Thymus (tissue), 11 donors: ENCODE results near the gene SLC7A10. TPM values are rescaled to one million over a fixed set of nuclear protein-coding genes. Genes with fewer than 3 reads are reported as not detected.

ENCODE experiments used
- DNase-seq, 9 donors: peaks; one replicate each; pipeline ENCODE4 v3.0.0-alpha.2; 2013; ENCODE audit warnings: low spot score in 9 of 9, low read depth in 6 of 9, missing footprints in 1 of 9
- H3K27ac ChIP-seq, 2 donors: one replicate each; pipeline ENCODE4 v1.5.1; 2013; ENCODE audit warnings: control low read depth in 1 of 2, low read depth in 1 of 2, low read length in 1 of 2, mild to moderate bottlenecking in 1 of 2, moderate library complexity in 1 of 2
- H3K27me3 ChIP-seq, 2 donors: one replicate each; pipeline ENCODE4 v1.5.1; 2013; ENCODE audit warnings: low read length in 1 of 2; ENCODE audit not compliant: control insufficient read depth in 2 of 2, insufficient read depth in 1 of 2
- H3K36me3 ChIP-seq, 2 donors: one replicate each; pipeline ENCODE4 v1.5.1; 2013; ENCODE audit warnings: low read length in 1 of 2, mild to moderate bottlenecking in 1 of 2, moderate library complexity in 1 of 2; ENCODE audit not compliant: control insufficient read depth in 2 of 2, insufficient read depth in 2 of 2
- H3K4me1 ChIP-seq, 2 donors: one replicate each; pipeline ENCODE4 v1.5.1; 2013; ENCODE audit warnings: low read length in 2 of 2; ENCODE audit not compliant: control insufficient read depth in 2 of 2, insufficient read depth in 2 of 2
- H3K4me3 ChIP-seq, 2 donors: one replicate each; pipeline ENCODE4 v1.5.1; 2013; ENCODE audit warnings: low read length in 2 of 2, control low read depth in 1 of 2, mild to moderate bottlenecking in 1 of 2
- H3K9me3 ChIP-seq, 2 donors: one replicate each; pipeline ENCODE4 v1.5.1; 2013; ENCODE audit warnings: low read length in 1 of 2, mild to moderate bottlenecking in 1 of 2; ENCODE audit not compliant: control insufficient read depth in 2 of 2, insufficient read depth in 1 of 2
- WGBS: extraction: QIAGEN DNeasy Blood & Tissue Kit; methylation state at CpG from one replicate; pipeline ENCODE4 v1.1.7; 2013; 5-methylcytosine and 5-hydroxymethylcytosine counted together
- polyA plus RNA-seq: library from polyadenylated mRNA; stranded (reverse); fragments of 200-250 nt; gene quantifications from one replicate; pipeline ENCODE4 v1.2.3, GENCODE V29; 2013
- total RNA-seq: library from RNA; stranded (reverse); fragments of 120-200 nt; gene quantifications from one replicate; pipeline ENCODE4 v1.2.4, GENCODE V29; 2013
- donor health status: healthy.

The SLC7A10 gene
- total and polyA plus RNA-seq, 2 donors = 0.11 to 0.33 TPM

DNA sequence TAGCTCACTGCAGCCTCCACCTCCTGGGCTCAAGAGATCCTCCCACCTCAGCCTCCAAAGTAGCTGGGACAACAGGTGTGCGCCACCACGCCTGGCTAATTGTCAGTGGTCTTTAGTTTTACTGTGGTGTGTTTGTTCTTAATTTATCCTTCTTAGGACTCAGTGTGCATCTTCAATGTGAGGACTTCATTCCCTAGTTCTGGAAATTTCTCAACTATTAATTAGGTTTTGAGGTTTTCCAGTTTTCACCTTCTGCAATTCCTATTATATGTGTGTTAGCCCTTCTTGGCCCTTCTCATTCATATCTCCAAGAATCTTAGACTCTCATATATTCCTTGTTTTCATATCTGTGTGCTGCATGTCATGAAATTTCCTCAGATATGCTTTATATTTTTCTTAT lies 32.2 kb upstream of the SLC7A10 start:
- H3K9me3 ChIP-seq = no peaks in the 10 kb centered on the region
- peaks cover 3 to 17% of the 10 kb centered on the region in 2 donors for H3K27me3 ChIP-seq
- WGBS = 97% methylated on average over 2 of the region's 2 CpGs
- no peaks in the 10 kb centered on the region for H3K4me1 ChIP-seq
- no peak overlapping the region for H3K4me3 ChIP-seq
- no peak overlapping the region for H3K27ac ChIP-seq
- no peaks in the 10 kb centered on the region for H3K36me3 ChIP-seq
- DNase-seq = no peak

DNA sequence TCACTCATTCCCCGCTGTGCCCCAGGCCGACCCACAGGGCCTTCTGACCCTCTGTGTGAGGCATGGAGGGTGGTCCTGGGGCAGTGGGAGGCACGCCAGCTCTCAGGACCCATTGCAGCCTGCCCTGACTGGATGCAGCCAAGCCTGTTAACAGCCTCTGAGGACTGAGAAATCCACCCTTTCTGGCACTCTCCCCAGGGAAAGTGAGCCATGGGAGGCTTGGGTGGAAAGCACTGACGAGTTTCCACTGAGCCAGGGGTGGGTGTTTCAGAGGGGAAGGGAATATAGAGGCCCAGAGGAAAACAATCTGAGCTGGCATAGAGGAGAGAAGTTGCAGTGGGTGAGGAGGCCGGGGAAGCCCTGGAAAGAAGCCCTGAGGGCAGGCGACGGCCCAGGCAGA lies 30.6 kb upstream of the SLC7A10 start:
- peaks cover 3 to 13% of the 10 kb centered on the region in 2 donors for H3K27me3 ChIP-seq
- H3K27ac ChIP-seq = no peak overlapping the region
- no peak for DNase-seq
- WGBS = 91% methylated on average over 7 of the region's 7 CpGs
- no peaks in the 10 kb centered on the region for H3K4me1 ChIP-seq
- H3K4me3 ChIP-seq = no peak overlapping the region
- no peaks in the 10 kb centered on the region for H3K9me3 ChIP-seq
- no peaks in the 10 kb centered on the region for H3K36me3 ChIP-seq

DNA sequence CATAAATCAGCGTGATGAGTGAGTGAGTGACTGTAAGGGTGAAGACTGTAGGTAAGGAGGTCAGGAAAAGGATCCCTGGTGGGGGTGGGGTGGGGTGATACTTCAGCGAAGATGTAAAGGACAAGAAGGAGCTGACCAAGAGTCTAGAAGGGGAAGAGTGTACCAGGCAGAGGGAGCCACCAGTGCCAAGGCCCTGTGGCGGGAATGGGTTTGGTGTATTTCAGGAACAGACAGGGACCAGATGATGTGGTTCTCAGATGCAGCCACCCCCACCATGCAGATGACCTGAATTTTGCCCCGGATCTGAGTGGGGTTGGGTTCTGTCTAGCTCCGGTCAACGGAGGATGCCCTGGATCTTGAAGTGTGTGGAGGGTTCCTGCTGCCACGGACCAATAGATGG lies 30.1 kb upstream of the SLC7A10 start:
- peaks cover 3 to 8% of the 10 kb centered on the region in 2 donors for H3K27me3 ChIP-seq
- H3K4me3 ChIP-seq = no peak overlapping the region
- 95% methylated on average over 7 of the region's 7 CpGs for WGBS
- H3K9me3 ChIP-seq = no peaks in the 10 kb centered on the region
- H3K27ac ChIP-seq = no peak overlapping the region
- no peaks in the 10 kb centered on the region for H3K4me1 ChIP-seq
- DNase-seq = no peak
- no peaks in the 10 kb centered on the region for H3K36me3 ChIP-seq

DNA sequence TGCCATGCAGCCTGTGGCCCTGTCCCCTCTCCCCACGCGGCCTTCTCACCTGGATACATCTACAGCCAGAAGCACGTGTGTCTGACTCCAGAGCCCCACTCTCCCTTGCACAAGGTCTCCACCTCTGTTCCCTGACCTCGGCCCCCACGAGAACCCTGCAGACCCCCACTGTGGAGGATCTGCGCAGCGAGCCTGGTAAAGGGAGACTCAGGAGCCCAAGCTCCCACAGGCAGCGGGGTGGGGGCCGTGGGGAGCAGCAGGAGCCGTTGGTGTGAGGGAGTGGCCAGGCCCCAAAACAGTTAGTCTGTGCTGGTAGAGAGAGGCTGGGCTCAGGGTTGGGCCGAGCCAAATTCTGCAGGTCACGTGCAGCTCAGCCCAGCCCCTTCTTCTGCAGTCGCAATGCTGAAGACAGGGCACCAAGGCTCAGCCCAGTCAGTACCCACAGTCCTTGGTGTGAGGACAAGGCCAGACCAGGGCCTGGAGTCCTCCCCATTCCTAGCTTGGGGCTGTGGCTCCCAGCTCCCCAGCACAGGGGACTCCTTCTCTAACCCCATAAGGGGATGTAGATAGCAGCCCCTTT lies 28.7 kb upstream of the SLC7A10 start:
- Histone ChIP-seq H3K27ac (no peak overlapping the region), H3K4me1 (no peaks in the 10 kb centered on the region), H3K27me3 (no peaks in the 10 kb centered on the region), H3K4me3 (no peak overlapping the region), H3K9me3 (no peaks in the 10 kb centered on the region), H3K36me3 (no peaks in the 10 kb centered on the region)
- no peak for DNase-seq
- WGBS = 91% methylated on average over 13 of the region's 13 CpGs

DNA sequence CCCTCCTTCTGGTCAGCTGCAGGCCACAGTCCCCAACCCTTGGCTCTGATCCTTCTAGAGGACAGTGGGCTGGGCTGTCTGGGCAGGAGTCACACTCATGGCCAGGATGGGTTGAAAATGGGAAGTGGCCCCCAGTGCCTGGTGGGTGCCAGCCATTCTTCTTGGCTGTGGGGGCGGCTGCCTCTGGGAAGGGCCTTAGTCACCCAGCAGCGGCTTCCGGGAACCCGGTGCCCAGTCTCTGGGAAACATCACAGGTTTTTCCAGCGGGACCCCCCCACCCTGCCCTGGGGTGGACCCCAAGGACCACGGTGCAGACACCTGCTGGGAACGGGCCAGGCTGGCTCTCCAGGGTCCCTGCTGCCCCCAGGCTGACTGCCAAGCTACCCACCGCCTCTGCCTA lies 27.3 kb upstream of the SLC7A10 start:
- Histone ChIP-seq H3K9me3 (no peaks in the 10 kb centered on the region), H3K36me3 (no peaks in the 10 kb centered on the region), H3K27me3 (no peaks in the 10 kb centered on the region), H3K27ac (no peak overlapping the region), H3K4me3 (no peak overlapping the region), H3K4me1 (no peaks in the 10 kb centered on the region)
- WGBS = 96% methylated on average over 8 of the region's 8 CpGs
- DNase-seq = no peak

DNA sequence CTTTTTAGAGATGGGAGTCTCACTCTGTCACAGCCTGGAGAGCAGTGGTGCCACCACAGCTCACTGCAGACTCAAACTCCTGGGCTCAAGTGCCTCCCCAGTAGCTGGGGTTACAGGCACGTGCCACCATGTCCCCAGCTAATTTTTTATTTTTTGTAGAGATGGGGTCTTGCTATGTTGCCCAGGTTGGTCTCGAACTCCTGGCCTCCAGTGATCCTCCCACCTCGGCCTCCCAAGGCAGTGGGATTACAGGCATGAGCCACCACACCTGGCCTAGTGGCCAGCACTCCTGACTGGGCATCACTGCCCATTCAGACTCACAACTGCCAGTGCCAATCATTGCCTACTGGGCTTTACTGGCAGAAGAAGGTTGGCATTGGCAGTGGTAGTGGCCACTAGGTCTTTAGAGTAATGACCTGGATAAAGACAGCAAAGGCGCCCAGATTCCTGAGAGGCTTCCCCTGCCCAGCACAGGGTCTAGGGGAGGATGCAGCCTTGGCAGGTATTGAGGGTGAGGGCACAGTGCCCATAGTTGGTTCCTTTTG lies 26.8 kb upstream of the SLC7A10 start:
- no peaks in the 10 kb centered on the region for H3K9me3 ChIP-seq
- WGBS = 95% methylated on average over 4 of the region's 4 CpGs
- no peak for DNase-seq
- no peak overlapping the region for H3K27ac ChIP-seq
- no peak overlapping the region for H3K4me3 ChIP-seq
- H3K27me3 ChIP-seq = no peaks in the 10 kb centered on the region
- no peaks in the 10 kb centered on the region for H3K36me3 ChIP-seq
- H3K4me1 ChIP-seq = no peaks in the 10 kb centered on the region

DNA sequence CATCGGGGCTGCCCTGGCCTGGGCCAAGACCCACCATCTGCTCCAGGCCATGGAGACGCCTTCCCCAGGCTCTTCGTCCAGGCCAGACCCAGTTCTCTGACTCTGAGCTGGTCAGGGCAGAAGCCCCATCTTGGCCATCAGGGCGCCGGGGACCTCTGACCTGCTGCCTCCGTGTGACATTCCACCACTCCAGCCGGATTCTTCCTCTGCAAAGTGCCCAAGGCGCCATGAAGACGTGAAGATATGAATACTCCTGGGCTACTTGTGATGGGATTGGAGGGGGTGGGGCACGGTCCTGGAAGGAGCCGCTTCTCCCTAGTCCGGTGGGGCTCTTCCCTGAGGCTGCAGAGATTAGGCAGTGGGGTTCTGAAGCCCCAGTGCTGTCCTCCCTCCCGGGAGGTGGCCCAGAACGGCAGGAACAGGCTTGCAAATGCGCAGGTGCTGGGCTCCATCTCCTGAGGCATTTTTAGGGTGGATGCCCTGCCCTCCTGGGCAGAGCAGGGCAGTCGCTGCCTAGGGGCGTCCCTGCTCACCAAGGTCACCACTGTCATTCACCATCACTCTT lies 26.0 kb upstream of the SLC7A10 start:
- 93% methylated on average over 17 of the region's 17 CpGs for WGBS
- Histone ChIP-seq H3K36me3 (no peaks in the 10 kb centered on the region), H3K27ac (no peak overlapping the region), H3K4me3 (no peak overlapping the region), H3K4me1 (no peaks in the 10 kb centered on the region), H3K27me3 (no peaks in the 10 kb centered on the region), H3K9me3 (no peaks in the 10 kb centered on the region)
- no peak for DNase-seq

DNA sequence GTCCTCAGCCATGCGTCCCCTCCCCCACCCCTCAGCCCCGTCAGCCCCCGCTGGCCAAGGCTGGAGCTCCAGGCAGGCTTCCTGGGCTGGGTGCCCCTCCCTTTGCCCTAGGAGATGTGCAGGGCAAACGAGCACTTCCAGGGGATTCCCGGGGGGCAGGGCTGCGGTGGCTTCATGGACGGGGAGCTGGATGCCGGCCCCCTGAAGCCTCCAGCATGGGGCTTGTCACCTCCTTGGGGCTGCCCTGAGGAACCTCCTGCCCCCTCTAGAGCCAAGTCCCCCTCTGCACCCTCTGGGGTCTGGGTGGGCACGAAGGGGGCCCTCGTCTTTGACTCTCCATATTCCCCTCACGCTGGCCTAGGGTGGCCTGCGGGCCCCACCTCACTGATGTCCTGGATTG lies 25.4 kb upstream of the SLC7A10 start:
- Histone ChIP-seq H3K27ac (no peak overlapping the region), H3K4me3 (no peak overlapping the region), H3K9me3 (peaks cover 0 to 2% of the 10 kb centered on the region in 2 donors), H3K36me3 (no peaks in the 10 kb centered on the region), H3K4me1 (no peaks in the 10 kb centered on the region), H3K27me3 (no peaks in the 10 kb centered on the region)
- WGBS = 89% methylated on average over 12 of the region's 12 CpGs
- DNase-seq = no peak

DNA sequence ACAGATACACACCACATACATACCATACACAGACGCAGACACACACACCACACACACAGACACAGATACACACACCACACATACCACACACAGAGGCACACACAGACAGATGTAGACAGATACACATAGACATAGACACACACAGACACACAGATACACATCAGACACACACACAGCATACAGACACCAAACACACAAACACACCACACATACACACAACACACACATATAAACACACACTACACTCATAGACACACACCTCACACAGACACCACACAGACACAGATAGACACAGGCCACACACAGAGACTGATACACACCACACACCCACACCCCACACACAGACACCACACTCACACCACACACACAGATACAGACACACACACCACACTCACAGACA lies 24.9 kb upstream of the SLC7A10 start:
- no peaks in the 10 kb centered on the region for H3K27me3 ChIP-seq
- DNase-seq = no peak
- peaks cover 0 to 7% of the 10 kb centered on the region in 2 donors for H3K9me3 ChIP-seq
- H3K27ac ChIP-seq = no peak overlapping the region
- H3K36me3 ChIP-seq = no peaks in the 10 kb centered on the region
- 98% methylated on average over 1 of the region's 1 CpG for WGBS
- no peak overlapping the region for H3K4me3 ChIP-seq
- no peaks in the 10 kb centered on the region for H3K4me1 ChIP-seq
